Stimulated activated CD4-positive, alpha-beta T cell treated with anti-CD3 and anti-CD28 coated beads, Interleukin-1b, Interleukin-23, amount 100 ng/mL, for 1 hour (primary cell): ENCODE results near the gene FBXO44.

Experiments
- DNase-seq, 2 donors: peaks; one replicate each; pipeline ENCODE4 v3.0.0-alpha.2; 2020; ENCODE audit warnings: low read depth in 2 of 2

The FBXO44 gene

DNA sequence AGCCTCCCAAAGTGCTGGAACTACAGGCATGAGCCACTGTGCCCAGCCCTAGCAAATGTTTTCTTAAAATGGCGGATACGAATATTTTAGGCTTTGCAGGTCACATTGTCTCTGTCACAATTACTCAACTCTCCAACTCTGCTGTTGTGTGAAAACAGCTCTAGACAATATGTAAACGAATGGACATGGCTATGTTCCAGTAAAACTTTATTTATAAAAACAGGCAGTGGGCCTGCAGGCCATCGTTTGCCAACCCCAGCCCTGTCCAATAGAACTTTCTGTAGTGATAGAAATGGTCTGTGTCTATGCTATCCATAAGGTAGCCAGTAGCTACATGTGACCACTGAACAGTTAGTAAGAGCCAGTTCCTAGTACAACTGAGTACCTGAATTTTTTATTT, 5.1 kb downstream of the FBXO44 start:
- DNase-seq = no peak

DNA sequence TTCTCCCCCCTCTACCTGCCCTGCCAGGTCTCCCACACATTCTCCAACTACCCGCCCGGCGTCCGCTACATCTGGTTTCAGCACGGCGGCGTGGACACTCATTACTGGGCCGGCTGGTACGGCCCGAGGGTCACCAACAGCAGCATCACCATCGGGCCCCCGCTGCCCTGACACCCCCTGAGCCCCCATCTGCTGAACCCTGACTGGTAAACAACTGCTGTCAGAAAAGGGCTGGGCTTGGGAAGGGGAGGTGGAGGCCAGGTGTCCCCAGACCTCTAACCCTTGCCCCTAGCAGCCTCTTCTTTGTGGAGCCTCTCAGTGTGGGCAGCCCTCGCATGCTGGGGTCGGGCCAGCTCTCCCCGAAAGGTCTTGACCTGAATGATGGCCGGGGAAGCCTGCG, 6.4 kb downstream of the FBXO44 start:
- DNase-seq = no peak

DNA sequence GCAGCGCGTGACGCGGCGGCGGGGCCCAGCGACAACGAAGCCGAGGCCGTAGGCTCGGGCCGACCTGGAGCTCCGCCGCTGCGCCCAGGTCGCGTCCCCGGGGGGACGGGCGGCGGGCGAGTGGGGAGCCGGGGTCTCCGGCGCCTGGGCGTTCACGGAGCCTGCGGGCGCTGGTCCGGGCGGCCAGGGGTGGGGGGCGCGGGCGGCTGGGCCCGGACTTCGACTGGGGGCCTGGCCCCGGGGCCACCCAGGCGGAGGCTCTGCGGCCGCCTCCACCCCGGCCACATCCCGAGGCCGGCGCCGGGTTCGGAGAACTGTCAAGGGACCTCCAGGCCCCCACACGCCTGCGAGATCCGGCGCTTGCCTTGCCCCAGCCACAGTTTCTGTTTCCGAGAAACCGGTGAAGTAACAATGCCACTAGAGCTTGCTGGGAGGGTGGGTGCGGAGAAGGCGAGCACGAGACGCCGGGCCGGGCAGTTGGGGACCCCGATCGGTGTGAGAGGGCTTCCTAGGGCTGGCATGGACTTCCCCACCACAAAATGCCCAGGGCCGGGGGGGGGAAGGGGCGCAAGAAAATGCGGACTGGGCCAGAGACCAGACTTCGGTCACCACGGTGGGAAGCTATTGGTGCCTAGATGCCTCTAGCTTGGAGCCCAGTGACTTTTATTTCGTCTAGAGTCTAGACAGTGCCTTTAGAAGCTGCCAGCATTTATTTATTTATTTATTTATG, 9.8 kb downstream of the FBXO44 start:
- DNase-seq = no peak

DNA sequence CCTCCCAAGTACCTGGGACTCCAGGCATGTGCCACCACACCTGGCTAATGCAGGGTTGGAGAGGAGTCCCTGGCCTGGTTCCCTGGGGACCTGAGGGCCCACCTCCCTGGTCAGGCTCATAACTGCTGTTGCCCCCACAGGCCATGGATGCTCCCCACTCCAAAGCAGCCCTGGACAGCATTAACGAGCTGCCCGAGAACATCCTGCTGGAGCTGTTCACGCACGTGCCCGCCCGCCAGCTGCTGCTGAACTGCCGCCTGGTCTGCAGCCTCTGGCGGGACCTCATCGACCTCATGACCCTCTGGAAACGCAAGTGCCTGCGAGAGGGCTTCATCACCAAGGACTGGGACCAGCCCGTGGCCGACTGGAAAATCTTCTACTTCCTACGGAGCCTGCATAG, 13.8 kb downstream of the FBXO44 start:
- no peak for DNase-seq

DNA sequence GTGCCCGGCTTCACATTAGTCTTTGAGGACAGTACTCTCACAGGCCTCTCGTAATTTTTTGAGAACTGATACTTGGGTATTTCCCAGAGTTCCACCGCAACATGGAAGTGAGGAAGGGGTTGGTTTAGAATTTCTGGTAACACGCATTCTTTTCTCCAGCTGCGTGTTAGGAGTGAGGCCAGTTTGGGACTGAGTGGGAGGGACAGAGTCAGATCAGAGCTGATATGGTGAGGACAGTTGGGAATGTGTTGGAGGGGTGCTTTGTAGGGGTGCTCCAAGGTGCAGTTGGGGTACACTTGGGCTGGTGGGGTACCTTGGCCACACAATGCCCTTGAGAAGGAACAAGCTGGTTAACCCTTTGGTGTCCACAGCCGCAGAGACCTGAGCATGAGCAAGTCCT, 16.1 kb downstream of the FBXO44 start:
- DNase-seq = no peak

DNA sequence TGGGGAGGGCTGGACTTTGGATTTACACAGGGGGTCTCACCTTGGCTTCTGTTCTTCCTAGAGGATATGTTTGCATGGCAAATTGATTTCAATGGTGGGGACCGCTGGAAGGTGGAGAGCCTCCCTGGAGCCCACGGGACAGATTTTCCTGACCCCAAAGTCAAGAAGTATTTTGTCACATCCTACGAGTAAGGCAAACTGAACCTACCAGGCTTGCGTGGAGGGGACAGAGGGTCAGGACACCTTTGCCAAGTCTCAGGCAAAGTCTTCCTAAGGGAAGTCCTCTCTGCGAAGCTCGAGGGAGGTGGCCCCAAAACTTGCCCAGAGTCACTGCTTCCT, 16.5 kb downstream of the FBXO44 start:
- DNase-seq = no peak

DNA sequence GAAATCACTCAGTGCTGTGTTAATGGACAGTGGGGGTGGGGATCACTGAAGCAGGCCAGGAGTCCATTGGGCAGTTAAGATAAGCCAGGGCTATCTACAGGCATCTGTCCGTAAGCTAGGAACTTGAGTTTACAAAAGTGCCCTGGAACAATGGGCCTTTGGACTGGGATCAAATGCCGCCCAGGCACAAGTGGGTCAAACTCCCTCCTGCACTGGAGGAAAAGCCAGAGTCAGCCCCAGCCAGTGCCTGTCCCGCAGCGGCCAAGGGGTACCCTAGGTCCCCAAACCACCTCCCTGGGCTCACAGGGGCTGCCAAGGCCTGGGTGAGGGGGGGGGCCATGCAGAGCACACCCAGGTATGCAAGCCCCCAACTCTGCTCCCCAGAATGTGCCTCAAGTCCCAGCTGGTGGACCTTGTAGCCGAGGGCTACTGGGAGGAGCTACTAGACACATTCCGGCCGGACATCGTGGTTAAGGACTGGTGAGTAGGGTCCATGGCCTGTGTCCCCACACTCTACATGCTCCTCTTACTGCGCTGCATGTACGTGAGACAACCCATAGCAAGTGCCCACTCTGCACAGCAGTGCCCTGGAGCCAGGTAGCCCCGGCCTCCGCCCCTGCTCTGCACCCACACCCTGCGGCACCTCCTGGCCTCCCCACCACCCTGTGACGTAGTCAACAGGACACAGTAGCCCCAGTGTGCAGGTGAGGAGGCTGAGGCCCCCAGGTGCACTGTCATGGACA, 17.0 kb downstream of the FBXO44 start:
- no peak for DNase-seq

DNA sequence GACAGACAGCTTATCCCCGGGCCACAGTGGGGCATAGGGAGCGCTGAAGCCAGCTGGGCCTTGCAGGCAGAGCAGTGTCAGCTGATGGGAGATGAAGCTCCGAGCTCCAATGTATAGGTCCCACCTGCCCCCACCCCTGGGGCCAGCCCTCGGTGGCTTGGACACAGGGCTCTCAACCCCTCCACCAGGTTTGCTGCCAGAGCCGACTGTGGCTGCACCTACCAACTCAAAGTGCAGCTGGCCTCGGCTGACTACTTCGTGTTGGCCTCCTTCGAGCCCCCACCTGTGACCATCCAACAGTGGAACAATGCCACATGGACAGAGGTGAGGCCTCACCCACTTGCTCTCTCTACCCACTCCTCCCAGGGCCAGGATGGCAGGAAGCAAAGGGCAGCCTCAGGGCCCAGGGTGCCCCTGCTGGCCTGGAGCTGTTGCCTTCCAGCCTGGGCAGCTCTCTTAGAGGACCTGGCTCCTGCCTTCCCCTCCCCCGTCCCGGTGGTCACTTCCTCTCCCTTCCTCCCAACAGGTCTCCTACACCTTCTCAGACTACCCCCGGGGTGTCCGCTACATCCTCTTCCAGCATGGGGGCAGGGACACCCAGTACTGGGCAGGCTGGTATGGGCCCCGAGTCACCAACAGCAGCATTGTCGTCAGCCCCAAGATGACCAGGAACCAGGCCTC, 18.6 kb downstream of the FBXO44 start:
- no peak for DNase-seq

DNA sequence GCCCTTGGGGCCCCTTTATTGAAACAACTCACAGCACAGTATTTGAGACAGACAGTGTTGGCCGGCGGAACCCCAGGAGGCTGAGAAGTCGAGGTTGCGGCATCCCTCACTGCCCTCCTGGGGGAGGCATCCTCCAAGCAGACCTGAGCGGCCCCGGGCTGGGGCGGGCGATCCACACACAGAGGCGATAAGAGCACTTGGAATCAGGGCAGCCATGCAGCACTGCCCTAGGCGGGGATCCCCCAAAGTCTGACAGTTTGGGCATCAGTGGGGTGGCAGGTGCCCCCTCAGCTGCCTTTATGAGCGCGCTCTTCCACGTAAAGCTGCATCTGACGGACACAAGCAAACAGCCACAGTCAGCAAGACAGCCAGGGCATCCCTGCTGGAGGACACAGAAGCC, 19.8 kb downstream of the FBXO44 start:
- DNase-seq = no peak

DNA sequence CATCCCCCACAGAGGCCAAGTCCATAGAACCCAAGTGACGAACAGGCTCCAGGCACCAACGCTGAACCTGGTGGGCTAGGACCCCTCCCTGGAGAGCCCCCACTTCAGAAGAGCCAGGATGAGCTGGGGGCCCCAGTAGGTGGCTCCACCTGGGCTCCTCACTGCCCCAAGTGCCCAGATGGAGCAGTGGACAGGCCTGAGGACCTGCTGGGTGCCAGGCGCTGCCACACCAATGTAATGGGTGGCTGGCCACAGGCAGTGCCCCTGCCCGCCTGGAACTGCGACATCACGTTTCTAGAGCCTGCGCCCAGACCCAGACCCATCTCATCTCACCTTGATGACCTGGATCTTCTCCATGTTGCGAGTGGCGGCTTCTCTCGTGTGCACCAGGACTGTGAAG, 20.6 kb downstream of the FBXO44 start:
- no peak for DNase-seq

DNA sequence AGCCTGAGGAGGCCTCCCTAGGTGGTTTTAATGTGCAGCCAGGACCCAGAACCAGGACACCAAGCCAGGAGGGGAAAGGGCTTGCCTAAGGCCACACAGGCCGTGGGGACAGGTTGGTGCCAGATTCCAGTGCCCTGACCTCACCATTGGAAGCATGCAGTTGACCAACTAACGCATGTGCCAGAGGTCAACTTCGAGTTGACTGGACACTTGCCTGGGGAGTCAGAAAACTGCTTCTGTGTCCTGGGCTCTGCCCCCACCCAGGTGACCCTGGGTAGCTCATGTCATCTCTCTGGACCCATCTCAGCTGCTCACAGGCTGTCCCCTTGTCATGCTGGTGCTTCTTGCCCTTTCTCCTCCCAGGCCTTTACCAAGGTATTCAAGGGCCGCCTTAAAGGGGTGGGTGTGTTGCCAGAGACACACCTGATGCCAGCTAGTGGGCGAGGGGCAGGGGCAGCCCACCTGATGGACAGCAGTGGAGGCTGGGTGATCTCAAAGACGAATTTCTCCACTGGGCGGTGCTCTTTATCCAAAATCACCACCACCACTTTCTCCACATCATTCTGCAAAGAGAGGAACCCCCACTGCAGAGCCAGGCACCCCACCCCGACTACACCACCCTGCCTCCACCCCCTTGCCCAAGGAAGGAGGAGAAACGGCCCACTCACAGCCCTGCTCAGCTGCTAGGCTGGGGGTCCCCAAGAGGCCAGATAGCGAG, 21.9 kb downstream of the FBXO44 start:
- DNase-seq = no peak

DNA sequence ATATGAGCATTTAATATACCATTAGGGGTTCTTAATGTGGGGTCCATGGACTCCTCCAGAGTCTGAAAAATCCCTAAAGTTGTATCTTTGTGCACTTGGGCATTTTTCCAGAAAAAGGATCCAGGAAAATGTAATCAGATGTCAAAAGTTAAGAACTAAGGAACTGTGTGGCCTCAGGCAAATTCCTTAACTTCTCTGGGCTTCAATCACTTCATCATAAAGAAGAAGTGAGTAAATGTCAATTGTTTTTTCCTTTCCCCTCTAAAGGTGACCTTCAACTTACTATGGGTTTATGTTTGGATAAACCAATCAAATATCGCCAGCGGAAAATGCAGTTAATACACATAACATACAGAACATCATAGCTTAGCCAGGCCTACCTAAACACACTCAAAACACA, 23.8 kb downstream of the FBXO44 start:
- DNase-seq = no peak

DNA sequence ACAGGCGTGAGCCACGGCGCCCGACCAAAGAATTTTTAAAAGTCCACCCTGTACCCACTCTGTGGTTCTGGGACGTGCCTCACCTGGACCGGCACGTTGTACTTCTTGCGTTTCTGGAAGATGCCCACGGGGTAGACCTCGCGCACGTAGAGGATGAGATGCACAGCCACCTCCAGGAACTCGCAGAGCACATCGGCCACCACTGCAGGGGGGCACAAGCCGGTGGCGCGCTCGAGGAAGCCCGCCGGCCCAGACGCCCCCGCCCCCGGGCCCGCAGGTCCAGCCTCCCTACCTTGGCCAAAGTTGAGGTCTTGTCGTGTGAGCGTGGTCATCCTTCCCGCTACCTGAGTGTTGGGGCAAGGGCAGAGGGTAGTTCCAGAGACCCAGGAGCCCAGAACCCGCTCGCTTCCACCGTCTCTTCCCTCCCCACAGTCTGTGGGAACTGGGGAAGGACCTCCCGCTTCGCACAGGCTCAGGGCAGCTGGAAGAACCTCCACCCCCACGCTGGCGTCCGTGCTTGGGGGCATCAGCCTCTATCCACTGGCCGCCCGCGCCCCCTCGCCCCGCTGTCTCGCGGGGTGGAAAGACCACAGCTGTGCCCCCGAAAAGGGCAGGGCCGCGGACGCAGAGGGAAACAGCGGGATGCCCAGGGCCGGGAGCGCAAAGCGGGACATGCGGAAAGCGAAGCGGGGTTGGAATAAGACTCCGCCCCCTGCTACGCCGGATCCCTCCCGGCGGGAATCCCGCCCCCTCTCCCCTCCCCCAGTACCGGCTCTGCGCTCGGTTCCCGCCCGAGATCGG, 25.8 kb downstream of the FBXO44 start:
- no peak for DNase-seq

DNA sequence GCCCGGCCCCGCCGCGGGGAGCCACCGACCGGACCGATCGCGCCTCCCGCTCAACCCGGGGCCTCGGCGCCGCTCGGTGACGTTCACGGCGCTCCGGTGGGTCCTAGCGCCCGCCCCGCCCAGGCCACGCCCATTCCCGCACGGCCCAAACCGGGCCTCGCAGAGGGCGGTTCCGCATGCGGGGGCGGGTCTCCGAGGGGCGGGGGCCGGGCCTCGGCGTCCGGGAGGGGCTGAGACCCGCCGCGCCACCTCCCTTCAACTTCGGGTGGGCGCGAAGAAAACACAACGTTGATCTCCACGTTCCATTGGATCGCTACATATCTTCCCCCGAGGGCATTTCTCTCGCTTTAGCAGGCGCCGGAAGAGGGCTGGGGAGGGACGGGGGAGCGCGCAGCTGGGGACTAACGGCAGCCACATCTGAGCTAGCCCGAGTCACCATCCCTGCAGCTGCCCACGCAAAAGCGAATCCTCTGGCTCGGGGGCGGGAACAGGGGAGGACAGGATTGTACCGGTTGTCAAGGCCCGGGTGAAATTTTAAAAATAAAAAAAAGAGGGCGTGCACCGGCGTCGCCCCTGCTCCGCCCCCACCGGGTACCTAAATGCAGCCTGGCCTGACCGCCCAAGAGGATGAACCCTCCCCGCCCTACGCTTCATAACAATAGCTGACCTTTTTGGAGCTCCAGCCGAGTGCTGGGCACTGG, 26.5 kb downstream of the FBXO44 start, which contains the start of gene MAD2L2:
Gene MAD2L2, minus strand, starts transcription at position 78 of the 701 bp plus-strand sequence. CDS start 547 bp downstream, outside the sequence.
- DNase-seq = peak; percentile 73 to 88

DNA sequence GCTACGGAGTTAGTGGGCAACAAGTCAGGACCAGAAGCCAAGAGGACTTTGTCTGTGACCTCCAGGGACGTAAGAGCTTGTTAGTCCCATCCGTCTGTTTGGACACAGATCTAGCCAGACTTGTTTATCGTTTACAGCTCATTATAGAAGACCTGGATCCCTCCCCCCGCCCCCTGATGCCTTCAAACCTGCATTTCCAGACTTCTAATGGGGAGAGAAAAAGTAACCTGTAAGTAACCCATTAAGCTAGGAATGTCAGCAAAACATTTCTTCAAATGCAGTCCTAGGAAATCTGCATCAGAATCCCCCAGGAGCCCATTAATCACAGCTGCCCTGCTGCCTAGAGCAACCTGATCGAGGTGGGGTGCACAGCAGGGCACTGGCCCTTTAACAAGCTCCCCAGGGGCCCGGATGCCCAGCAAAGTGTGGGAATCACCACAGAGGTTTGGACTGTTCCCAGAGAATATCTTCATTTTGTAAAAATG, 27.7 kb downstream of the FBXO44 start:
- no peak for DNase-seq

DNA sequence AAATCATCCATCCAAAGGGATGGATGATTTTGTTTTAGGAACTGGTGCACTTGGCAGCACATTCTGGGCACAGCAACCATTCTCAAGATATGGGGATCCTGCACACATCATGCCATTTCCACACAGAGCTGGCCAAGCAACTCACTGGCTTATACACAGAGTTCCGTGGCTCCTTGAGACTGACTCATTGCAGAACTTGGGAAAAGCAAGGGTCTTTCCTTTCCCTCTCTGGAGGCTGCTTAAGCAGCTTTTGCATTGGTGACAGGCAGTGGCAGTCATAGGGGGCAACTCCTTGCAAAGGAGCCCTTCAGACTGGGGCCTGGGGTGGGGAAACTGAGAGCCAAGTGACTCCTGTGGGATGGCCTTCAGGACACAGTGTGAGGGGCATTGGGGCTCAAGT, 28.1 kb downstream of the FBXO44 start:
- no peak for DNase-seq

DNA sequence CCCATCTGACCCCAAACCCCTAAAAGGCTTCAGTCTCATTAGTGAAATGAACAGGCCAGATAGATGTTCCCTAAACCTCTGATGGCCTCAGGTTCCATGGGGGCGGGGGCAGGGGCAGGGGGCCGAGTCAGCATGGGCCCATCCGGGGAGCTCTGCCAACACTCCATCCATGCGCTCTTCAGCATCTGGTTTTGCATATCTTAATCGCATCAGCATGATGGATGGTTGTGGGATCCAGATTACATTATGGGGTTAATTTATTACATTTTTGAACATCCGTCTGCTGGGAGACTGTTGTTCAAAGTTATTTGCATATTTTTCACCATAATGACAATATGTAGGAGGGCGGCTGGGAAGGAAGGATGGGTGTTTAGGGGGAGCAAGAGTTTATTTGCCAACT, 29.4 kb downstream of the FBXO44 start:
- no peak for DNase-seq

DNA sequence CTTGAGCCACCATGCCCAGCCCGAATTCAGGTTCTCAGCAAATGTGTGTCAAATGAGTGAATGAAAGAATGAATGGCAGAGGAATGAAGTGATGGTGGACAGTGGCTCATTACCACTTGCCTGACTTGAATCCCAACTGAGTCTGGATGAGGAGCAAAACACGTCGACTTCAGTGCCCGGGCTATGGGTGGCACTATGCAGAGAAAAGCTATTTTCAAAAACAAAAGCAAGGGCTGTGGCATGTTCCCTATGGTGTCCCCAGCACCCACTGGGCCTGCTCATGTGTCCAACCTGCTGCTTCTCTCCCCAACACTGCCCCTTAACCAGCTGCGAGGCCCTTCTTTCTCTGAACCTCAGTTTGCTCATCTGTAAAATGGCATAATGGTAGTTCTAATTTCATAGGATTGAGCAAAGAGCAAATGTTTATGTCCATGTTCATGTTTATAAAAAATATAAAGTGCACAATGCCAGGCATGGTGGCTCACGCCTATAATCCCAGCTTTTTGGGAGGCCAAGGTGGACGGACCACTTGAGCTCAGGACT, 30.6 kb downstream of the FBXO44 start:
- DNase-seq = no peak

DNA sequence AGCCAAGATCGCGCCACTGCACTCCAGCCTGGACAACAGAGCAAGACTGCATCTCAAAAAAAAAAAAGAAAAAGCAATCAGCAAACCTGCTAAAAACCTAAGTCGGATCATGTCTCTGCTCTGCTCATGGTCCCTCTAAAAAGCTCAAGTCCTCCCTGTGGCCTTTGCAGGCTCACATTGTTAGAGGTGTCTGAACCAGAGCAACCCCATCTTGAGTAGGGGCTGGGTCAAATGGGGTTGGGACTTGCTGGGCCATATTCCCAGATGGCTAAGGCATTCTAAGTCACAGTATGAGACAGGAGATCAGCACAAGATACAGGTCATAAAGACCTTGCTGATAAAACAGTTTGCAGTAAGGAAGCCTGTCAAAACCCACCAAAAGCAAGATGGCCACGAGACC, 33.8 kb downstream of the FBXO44 start:
- DNase-seq = no peak
